HL-60 (cell line): ENCODE data around the gene LIN37.

Source experiments
- CTCF ChIP-seq: IDR thresholded peaks from one replicate; pipeline ENCODE4 v1.5.1; 2011; ENCODE audit warnings: low read length, control low read depth, inconsistent platforms; ENCODE audit not compliant: insufficient read depth
- POLR2AphosphoS5 ChIP-seq: IDR thresholded peaks from 2 replicates; pipeline ENCODE4 v1.6.1; 2012; ENCODE audit warnings: low read depth

- no peak for TF ChIP-seq POLR2AphosphoS5
- TF ChIP-seq CTCF: no peak
Observed at GRCh38 chr19:35731353-35731752, 17.0 kb upstream of the LIN37 start.
